AG09319 (cell line): ENCODE measurements around the gene PRR5.

Experiments
- DNase-seq: peaks from one replicate; pipeline ENCODE4 v3.0.0-alpha.2; 2010; ENCODE audit warnings: low read depth; ENCODE audit errors: extremely low read depth
- CTCF ChIP-seq: IDR thresholded peaks from 2 replicates; pipeline ENCODE4 v1.5.1; 2011; ENCODE audit warnings: low read depth, mild to moderate bottlenecking, inconsistent platforms, low read length, moderate library complexity

PRR5 gene

GRCh38 chr22:44661659-44662569 is 40.1 kb upstream of the PRR5 start:
- DNase-seq = no peak
- no peak for TF ChIP-seq CTCF

- DNase-seq = no peak
- TF ChIP-seq CTCF = no peak
These were observed 38.6 kb upstream of the PRR5 start for GRCh38 chr22:44663256-44663999.

DNA sequence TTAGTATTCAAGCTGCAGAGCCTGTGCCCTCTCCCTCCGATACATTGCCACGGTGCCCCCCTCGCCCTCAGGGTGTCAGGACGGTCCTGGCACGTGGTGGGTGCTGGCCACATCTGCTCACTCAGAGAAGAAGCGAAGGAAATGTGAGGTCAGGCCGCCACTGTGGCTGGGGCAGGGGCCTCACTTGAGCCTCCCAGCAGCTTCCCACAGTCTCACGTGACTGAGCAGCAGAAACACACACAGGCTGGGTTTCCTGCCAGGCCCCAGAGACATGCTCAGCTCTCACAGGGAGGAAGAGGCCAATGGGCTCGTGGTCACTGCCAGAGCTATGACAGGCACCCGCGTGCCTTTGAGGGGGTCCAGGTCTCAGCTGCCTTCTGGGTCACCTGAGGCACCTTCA is 37.9 kb upstream of the PRR5 start:
- DNase-seq = no peak
- TF ChIP-seq CTCF = no peak

DNA sequence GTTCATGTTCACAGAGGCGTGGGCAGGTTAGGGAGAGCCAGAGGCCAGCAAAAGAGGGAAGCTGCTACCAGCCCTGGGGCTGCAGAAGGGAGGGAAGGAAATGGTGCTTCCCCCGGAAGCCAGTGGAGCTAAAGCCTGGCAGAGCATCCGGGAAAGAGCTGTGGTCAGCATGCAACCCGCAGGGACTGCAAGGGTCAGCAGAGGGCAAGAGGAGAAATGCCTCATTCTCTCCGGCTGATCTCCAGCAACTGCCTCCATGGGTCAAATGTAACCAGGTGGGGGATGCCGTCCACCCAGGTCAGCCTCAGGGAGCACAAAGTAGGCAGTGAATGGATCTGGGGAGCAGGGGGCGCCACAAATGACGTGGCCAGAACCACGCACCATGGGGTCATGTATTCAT is 36.9 kb upstream of the PRR5 start:
- DNase-seq = no peak
- TF ChIP-seq CTCF = no peak

DNA sequence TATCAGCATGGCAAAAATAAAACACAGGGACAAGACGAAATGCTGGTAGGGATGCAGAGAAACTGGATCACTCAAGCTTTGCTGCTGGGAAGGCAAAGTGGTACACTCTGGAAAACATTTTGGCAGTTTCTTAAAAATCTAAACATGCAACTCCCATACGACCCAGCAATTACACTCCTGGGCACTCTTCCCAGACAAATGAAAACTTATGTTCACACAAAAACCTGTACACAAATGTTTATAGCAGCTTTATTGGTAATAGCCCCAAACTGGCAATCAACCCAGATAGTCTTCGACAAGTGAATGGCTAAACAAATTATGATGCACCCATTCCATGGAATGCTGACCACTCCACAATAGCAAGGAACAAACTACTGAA is 35.8 kb upstream of the PRR5 start:
- no peak for TF ChIP-seq CTCF
- DNase-seq = peak; percentile 49

- no peak for DNase-seq
- TF ChIP-seq CTCF = no peak
These were observed 34.7 kb upstream of the PRR5 start for GRCh38 chr22:44667276-44667675.

GRCh38 chr22:44667829-44668189 is 34.2 kb upstream of the PRR5 start:
- no peak for TF ChIP-seq CTCF
- no peak for DNase-seq
